Type B pancreatic cell (in vitro differentiated cells): ENCODE data around the gene NOL4L. TPM values are rescaled to one million over a fixed set of nuclear protein-coding genes. Genes with fewer than 3 reads are reported as not detected.

Experiments
- DNase-seq: peaks from one replicate; pipeline ENCODE4 v3.0.0; 2021; ENCODE audit warnings: mixed read lengths; ENCODE audit not compliant: unreplicated experiment; ENCODE audit errors: extremely low spot score
- H3K27ac Mint-ChIP-seq: 2 replicates; pipeline ENCODE4 v1.8.0; 2021; ENCODE audit warnings: mild to moderate bottlenecking, mixed read lengths
- H3K27me3 Mint-ChIP-seq: 2 replicates; pipeline ENCODE4 v1.8.0; 2021; ENCODE audit warnings: mixed read lengths
- H3K36me3 Mint-ChIP-seq: 2 replicates; pipeline ENCODE4 v1.8.0; 2021; ENCODE audit warnings: mixed read lengths
- H3K4me1 Mint-ChIP-seq: one replicate; pipeline ENCODE4 v1.8.0; 2021; ENCODE audit warnings: mixed read lengths; ENCODE audit not compliant: unreplicated experiment
- H3K4me3 Mint-ChIP-seq: 2 replicates; pipeline ENCODE4 v1.8.0; 2021; ENCODE audit warnings: mild to moderate bottlenecking, mixed read lengths
- H3K9me3 Mint-ChIP-seq: 2 replicates; pipeline ENCODE4 v1.8.0; 2021; ENCODE audit warnings: mixed read lengths
- total RNA-seq: library from RNA; stranded (reverse); gene quantifications from 2 replicates; pipeline ENCODE4 v1.2.1, GENCODE V29; 2021; ENCODE audit warnings: low replicate concordance
- TF ChIP-seq, protein P1 (sequence below): fragments of 200-600 bp; sonication (generic); conservative IDR thresholded peaks from 2 replicates; pipeline ENCODE4 v1.5.0; 2021; ENCODE audit warnings: antibody characterized with exemption, mild to moderate bottlenecking

The NOL4L gene
- total RNA-seq, 1 donor from 2014 or later = 44.5 TPM

GRCh38 chr20:32607727-32608663 lies 22.9 kb upstream of the NOL4L start:
- Mint-ChIP-seq H3K27me3 (peaks cover 29% of the 10 kb centered on the region), H3K9me3 (no peaks in the 10 kb centered on the region), H3K36me3 (no peaks in the 10 kb centered on the region), H3K4me1 (peaks cover 19% of the 10 kb centered on the region), H3K27ac (no peak overlapping the region), H3K4me3 (no peak overlapping the region)
- TF ChIP-seq, protein P1, sequence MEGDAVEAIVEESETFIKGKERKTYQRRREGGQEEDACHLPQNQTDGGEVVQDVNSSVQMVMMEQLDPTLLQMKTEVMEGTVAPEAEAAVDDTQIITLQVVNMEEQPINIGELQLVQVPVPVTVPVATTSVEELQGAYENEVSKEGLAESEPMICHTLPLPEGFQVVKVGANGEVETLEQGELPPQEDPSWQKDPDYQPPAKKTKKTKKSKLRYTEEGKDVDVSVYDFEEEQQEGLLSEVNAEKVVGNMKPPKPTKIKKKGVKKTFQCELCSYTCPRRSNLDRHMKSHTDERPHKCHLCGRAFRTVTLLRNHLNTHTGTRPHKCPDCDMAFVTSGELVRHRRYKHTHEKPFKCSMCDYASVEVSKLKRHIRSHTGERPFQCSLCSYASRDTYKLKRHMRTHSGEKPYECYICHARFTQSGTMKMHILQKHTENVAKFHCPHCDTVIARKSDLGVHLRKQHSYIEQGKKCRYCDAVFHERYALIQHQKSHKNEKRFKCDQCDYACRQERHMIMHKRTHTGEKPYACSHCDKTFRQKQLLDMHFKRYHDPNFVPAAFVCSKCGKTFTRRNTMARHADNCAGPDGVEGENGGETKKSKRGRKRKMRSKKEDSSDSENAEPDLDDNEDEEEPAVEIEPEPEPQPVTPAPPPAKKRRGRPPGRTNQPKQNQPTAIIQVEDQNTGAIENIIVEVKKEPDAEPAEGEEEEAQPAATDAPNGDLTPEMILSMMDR = no peak
- DNase-seq = no peak

GRCh38 chr20:32607324-32607723 lies 22.2 kb upstream of the NOL4L start:
- Mint-ChIP-seq H3K36me3 (no peaks in the 10 kb centered on the region), H3K27ac (no peak overlapping the region), H3K9me3 (no peaks in the 10 kb centered on the region), H3K4me1 (peaks cover 19% of the 10 kb centered on the region), H3K4me3 (no peak overlapping the region), H3K27me3 (peaks cover 29% of the 10 kb centered on the region)
- no peak for DNase-seq
- TF ChIP-seq, protein P1 = no peak

DNA sequence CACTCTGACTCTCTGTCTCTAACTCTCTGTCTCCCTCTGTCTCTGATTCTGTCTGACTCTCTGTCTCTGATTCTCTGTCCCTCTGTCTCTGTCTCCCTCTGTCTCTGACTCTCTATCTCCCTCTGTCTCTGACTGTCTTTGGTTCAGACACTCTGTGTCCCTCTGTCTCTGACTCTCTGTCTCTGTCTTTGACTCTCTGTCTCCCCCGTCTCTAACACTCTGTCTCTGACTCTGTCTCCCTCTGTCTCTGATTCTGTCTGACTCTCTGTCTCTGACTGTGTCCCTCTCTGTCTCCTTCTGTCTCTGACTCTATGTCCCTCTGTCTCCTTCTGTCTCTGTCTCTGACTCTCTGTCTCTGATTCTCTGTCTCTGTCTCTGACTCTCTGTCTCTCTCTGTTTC lies 21.7 kb upstream of the NOL4L start:
- H3K4me1 Mint-ChIP-seq = peaks cover 16% of the 10 kb centered on the region
- no peaks in the 10 kb centered on the region for H3K36me3 Mint-ChIP-seq
- peaks cover 28% of the 10 kb centered on the region for H3K27me3 Mint-ChIP-seq

DNA sequence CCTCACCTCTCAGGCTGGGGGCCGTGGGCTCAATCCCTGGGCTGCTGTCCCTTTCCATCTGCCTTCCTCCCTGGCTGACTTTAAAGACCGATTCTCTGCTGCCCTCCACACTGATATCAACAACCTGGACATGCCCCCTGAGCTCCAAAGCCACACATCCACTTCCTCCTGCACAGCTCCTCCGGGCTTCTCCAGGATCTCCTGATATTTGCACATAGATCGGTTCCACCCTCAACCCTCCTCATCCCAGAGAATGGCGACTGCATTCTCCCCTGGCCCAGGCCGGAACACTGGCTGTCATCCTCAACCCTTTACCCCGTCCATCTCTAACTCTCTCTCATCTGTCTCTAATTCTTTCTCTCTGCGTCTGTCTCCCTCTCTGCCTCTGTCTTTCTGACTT lies 21.0 kb upstream of the NOL4L start:
- peaks cover 23% of the 10 kb centered on the region for H3K27me3 Mint-ChIP-seq
- DNase-seq = no peak
- H3K27ac Mint-ChIP-seq = no peak overlapping the region
- no peaks in the 10 kb centered on the region for H3K9me3 Mint-ChIP-seq
- no peaks in the 10 kb centered on the region for H3K36me3 Mint-ChIP-seq
- peaks cover 10% of the 10 kb centered on the region for H3K4me1 Mint-ChIP-seq
- H3K4me3 Mint-ChIP-seq = no peak overlapping the region
- TF ChIP-seq, protein P1 = no peak

More for the DNA sequence above, 21.7 kb upstream of the NOL4L start:
- TF ChIP-seq, protein P1 = no peak
- H3K9me3 Mint-ChIP-seq = no peaks in the 10 kb centered on the region
- no peak overlapping the region for H3K4me3 Mint-ChIP-seq
- no peak for DNase-seq
- H3K27ac Mint-ChIP-seq = no peak overlapping the region

- TF ChIP-seq, protein P1 = no peak
- H3K4me3 Mint-ChIP-seq = no peak overlapping the region
- H3K4me1 Mint-ChIP-seq = peaks cover 8% of the 10 kb centered on the region
- DNase-seq = no peak
- peaks cover 23% of the 10 kb centered on the region for H3K27me3 Mint-ChIP-seq
- H3K27ac Mint-ChIP-seq = no peak overlapping the region
- no peaks in the 10 kb centered on the region for H3K9me3 Mint-ChIP-seq
- H3K36me3 Mint-ChIP-seq = no peaks in the 10 kb centered on the region
Measured at GRCh38 chr20:32605167-32605656, 20.1 kb upstream of the NOL4L start.
